Osteoblast (primary cell): Measurements from ENCODE around the gene TELO2. TPM values are rescaled to one million over a fixed set of nuclear protein-coding genes. Genes with fewer than 3 reads are reported as not detected.

Experiments
- DNase-seq: peaks from one replicate; pipeline ENCODE4 v3.0.0; 2011; ENCODE audit warnings: low spot score, mixed read lengths; ENCODE audit not compliant: insufficient read length; ENCODE audit errors: missing footprints
- H2AFZ ChIP-seq: 2 replicates; pipeline ENCODE4 v1.6.0; 2011; ENCODE audit warnings: mild to moderate bottlenecking, low read length
- H3K27ac ChIP-seq: 2 replicates; pipeline ENCODE4 v1.5.1; 2011; ENCODE audit warnings: mild to moderate bottlenecking, low read depth, low read length, moderate library complexity
- H3K27me3 ChIP-seq: 2 replicates; pipeline ENCODE4 v1.6.0; 2012; ENCODE audit warnings: mild to moderate bottlenecking, control low read depth, inconsistent platforms, low read length, moderate library complexity; ENCODE audit not compliant: insufficient read depth
- H3K36me3 ChIP-seq: 2 replicates; pipeline ENCODE4 v1.5.1; 2011; ENCODE audit warnings: mild to moderate bottlenecking, low read length, control low read depth, moderate library complexity; ENCODE audit not compliant: insufficient read depth
- H3K4me1 ChIP-seq: 2 replicates; pipeline ENCODE4 v1.5.1; 2011; ENCODE audit warnings: mild to moderate bottlenecking, low read length, control low read depth, moderate library complexity; ENCODE audit not compliant: insufficient read depth
- H3K4me2 ChIP-seq: 2 replicates; pipeline ENCODE4 v1.6.0; 2011; ENCODE audit warnings: mild to moderate bottlenecking, low read length; ENCODE audit not compliant: insufficient read depth
- H3K4me3 ChIP-seq: fragments of 200-600 bp; sonication (generic); 3 replicates; pipeline ENCODE4 v1.5.1; 2012; ENCODE audit warnings: mild to moderate bottlenecking, low read length, inconsistent platforms; ENCODE audit not compliant: insufficient read depth
- H3K79me2 ChIP-seq: 2 replicates; pipeline ENCODE4 v1.6.0; 2012; ENCODE audit warnings: mild to moderate bottlenecking, low read length, control low read depth, inconsistent platforms; ENCODE audit not compliant: insufficient read depth
- H3K9me3 ChIP-seq: 2 replicates; pipeline ENCODE4 v1.5.1; 2011; ENCODE audit warnings: low read depth, low read length, control low read depth
- H4K20me1 ChIP-seq: 2 replicates; pipeline ENCODE4 v1.6.0; 2012; ENCODE audit warnings: mild to moderate bottlenecking, low read length, control low read depth; ENCODE audit not compliant: insufficient read depth
- total RNA-seq: library from RNA; depleted of rRNA; stranded (reverse); fragments of >200 nt; gene quantifications from 2 replicates; pipeline ENCODE4 v1.2.3, GENCODE V29; 2012
- TF ChIP-seq, protein P1 (sequence below): IDR thresholded peaks from 2 replicates; pipeline ENCODE4 v1.5.1; 2011; ENCODE audit warnings: mild to moderate bottlenecking, low read depth, low read length, moderate library complexity; ENCODE audit errors: extremely low read depth

Gene TELO2
- total RNA-seq, 1 donor: 18.1 TPM

DNA sequence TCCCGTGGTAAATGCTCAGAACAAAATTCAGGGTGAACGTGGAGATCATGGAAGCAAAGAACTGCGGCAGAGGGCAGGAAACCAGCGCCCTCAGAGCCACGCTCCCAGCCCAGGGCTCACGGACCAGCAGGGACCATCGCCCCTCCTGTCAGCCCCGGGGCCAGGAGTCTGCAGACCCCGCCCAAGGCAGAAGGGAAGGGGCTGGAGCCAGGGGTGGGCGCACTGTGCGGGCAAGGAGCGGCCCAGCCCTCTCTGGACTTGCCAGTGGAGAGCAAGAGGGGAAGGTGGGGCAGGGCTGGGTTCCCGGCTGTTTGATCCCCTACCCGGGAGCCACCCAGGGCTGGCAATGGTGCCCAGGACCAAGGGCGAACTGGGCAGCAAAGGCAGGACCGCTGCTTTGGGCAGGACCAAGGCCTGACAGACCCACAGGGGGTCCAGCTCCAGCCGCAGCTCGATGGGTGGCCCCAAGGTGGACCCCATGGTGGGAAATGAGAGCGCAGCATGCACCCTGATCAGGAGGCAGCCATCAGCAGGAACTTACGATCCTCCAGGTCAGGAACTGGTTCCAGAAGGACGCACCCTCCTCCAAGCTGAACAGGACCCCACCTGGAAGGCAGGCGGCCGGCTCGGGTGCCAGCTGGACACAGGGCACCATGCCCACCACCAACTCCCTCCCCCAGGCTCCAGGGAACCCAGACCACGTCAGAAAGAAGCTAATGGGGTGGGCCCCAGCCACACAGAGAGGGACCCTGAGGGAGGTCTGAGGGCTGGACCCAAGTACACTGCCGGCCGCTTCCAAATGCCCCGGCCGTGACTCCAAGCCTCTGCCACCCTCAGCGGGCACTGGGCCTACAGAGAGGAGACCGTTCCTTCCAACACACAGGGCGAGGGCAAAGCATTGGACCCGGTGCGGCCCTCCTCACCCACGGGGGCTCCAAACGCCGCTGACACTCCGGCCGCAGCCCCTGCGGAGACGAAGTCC lies 37.7 kb upstream of the TELO2 start:
- Histone ChIP-seq H3K4me2 (no peak overlapping the region), H3K27me3 (no peaks in the 10 kb centered on the region), H3K79me2 (peaks cover 11% of the 10 kb centered on the region), H3K36me3 (peaks cover 17% of the 10 kb centered on the region), H2AFZ (no peak overlapping the region), H3K27ac (no peak overlapping the region), H4K20me1 (no peaks in the 10 kb centered on the region), H3K4me1 (no peaks in the 10 kb centered on the region), H3K4me3 (no peak overlapping the region), H3K9me3 (no peaks in the 10 kb centered on the region)
- no peak for DNase-seq
- TF ChIP-seq, protein P1, sequence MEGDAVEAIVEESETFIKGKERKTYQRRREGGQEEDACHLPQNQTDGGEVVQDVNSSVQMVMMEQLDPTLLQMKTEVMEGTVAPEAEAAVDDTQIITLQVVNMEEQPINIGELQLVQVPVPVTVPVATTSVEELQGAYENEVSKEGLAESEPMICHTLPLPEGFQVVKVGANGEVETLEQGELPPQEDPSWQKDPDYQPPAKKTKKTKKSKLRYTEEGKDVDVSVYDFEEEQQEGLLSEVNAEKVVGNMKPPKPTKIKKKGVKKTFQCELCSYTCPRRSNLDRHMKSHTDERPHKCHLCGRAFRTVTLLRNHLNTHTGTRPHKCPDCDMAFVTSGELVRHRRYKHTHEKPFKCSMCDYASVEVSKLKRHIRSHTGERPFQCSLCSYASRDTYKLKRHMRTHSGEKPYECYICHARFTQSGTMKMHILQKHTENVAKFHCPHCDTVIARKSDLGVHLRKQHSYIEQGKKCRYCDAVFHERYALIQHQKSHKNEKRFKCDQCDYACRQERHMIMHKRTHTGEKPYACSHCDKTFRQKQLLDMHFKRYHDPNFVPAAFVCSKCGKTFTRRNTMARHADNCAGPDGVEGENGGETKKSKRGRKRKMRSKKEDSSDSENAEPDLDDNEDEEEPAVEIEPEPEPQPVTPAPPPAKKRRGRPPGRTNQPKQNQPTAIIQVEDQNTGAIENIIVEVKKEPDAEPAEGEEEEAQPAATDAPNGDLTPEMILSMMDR: no peak

DNA sequence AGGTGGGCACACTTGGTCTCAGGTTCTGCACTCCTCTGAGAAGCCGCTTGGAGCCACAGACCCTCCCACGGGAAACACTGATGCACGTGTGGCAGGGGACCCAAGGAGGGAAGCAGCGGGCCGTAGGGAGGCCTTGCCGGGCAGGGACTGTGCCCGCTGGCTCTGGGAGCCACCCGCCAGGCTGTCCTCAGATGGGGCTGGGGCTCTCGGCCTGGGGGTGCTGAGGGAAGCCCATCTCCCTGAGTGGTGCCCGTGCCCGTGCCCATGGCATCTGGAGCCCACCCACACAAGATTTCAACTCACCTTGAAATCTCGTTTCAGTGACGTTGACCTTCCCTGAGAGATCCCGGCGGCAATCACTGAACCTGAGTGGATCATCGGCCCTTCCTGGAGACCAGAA lies 36.2 kb upstream of the TELO2 start:
- H3K79me2 ChIP-seq: peaks cover 14% of the 10 kb centered on the region
- no peaks in the 10 kb centered on the region for H3K4me1 ChIP-seq
- peaks cover 2% of the 10 kb centered on the region for H4K20me1 ChIP-seq
- H3K27me3 ChIP-seq: no peaks in the 10 kb centered on the region
- no peak overlapping the region for H3K4me3 ChIP-seq
- no peaks in the 10 kb centered on the region for H3K9me3 ChIP-seq
- H3K36me3 ChIP-seq: peaks cover 9% of the 10 kb centered on the region
- H2AFZ ChIP-seq: no peak overlapping the region
- no peak overlapping the region for H3K27ac ChIP-seq
- no peak overlapping the region for H3K4me2 ChIP-seq
- DNase-seq: no peak
- TF ChIP-seq, protein P1: no peak

DNA sequence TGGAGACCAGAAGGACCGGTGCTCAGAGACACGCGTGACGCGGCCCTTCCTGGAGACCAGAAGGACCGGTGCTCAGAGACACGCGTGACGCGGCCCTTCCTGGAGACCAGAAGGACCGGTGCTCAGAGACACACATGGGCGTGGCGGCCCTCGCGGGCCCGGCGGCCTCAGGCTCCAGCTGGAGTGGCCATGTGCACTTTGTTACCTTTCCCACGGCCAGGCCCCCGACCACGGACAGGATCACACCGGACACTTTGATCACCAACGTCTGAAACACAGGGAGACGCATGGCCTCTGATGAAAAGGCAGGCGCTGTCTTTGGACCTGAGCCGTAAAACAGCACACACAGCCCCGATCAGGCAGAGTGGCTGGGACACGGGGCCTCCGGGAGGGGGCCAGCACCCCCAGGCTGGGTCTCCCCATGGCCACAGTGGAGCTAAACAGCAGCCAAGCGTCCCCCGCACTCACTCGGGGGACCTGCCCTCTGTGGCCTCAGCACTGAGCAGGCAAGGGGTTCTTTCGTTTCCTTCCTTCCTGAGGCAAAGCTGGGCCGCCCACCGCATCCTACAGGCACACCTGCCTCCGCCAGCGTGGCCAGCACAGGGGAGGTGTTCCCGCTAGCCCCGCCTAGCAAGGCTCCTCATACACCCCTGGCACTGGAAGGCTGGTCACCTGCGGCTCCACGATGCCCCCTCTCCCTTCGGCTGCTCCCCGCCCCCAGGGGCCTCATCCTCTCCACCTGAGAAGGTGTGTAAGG lies 35.5 kb upstream of the TELO2 start:
- Histone ChIP-seq H3K27me3 (no peaks in the 10 kb centered on the region), H3K36me3 (peaks cover 9% of the 10 kb centered on the region), H3K27ac (no peak overlapping the region), H3K9me3 (no peaks in the 10 kb centered on the region), H3K4me3 (no peak overlapping the region), H3K4me1 (no peaks in the 10 kb centered on the region), H2AFZ (no peak overlapping the region), H3K4me2 (no peak overlapping the region), H3K79me2 (peaks cover 16% of the 10 kb centered on the region), H4K20me1 (peaks cover 2% of the 10 kb centered on the region)
- TF ChIP-seq, protein P1: no peak
- DNase-seq: no peak
